Dermis blood vessel endothelial cell (primary cell): ENCODE data around the gene TBC1D22A. TPM values are rescaled to one million over a fixed set of nuclear protein-coding genes. Genes with fewer than 3 reads are reported as not detected.

Experiments used
- DNase-seq: peaks from one replicate; pipeline ENCODE4 v3.0.0; 2010
- total RNA-seq: library from RNA; depleted of rRNA; stranded (reverse); fragments of >200 nt; gene quantifications from 2 replicates; pipeline ENCODE4 v1.2.3, GENCODE V29; 2014

The TBC1D22A gene
- total RNA-seq, 1 donor from 2014 or later, result 19.4 TPM

- no peak for DNase-seq
These were observed 174.0 kb downstream of the TBC1D22A start for GRCh38 chr22:46936378-46936903.

DNA sequence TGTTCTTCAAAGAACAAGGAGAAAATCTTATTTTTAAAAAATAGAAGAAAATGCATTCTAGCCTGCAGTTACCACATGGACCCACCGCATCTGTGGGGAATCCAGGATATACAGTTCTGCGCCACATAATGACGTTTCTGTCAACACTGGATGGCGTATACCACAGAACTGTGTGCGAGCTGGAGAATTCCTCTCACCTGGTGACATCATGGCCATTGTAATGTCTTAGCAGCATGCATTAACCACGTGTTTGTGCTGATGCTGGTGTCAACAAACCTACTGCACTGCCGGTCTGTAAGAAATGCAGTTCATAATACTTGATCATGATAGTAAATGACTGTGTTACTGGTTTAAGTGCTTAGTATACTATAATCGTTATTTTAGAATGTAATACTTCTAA lies 174.7 kb downstream of the TBC1D22A start:
- DNase-seq, result no peak

DNA sequence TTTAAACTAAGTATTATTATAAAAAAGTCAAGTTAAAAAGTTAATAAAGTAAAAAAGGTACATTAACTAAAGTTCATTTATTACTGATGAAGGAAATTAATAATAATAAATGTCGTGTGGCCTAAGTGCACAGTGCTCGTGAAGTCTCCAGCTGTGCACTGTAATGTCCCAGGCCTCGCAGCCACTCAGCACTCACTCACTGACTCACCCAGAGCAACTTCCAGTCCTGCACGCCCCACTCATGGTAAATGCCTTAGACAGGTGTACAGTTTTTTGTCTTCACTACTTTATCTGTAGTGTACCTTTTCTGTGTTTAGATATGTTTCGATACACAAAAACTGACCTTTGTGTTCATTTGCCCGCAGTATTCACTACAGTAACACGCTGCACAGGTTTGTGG lies 175.5 kb downstream of the TBC1D22A start:
- DNase-seq, result no peak

GRCh38 chr22:46941968-46942798 lies 179.7 kb downstream of the TBC1D22A start:
- peak; percentile 66 for DNase-seq

GRCh38 chr22:46942799-46943785 lies 180.6 kb downstream of the TBC1D22A start:
- peak; percentile 80 for DNase-seq

GRCh38 chr22:46945481-46945880 lies 183.0 kb downstream of the TBC1D22A start:
- DNase-seq, result no peak

DNA sequence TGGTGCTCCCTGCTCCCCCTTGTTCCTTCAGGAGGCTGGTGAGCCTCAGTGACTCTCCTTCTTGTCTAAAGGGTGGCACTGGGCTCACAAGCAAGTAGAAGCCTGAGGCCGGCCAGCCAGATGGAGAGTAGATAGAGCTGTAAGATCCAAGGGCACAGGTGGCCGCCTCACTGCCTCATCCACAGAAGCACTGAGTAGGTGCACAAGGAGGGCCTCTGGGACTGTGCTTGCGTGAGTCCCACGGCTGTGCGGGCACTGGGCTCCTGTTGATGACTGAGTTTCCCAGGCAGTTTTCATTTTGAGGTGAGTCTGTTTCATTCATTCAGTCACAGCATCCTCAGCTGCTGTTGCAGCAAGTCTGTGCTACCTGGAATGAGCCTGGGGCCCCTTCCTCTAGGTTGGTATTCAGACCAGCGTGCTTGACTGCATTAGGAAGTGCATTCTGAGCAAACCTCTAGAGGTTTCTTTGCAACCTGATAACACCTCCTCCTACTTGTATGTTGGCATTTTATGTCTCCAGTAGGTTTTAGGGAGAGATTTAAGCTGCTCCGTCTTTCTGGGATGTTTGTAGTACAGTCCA lies 184.0 kb downstream of the TBC1D22A start:
- no peak for DNase-seq

GRCh38 chr22:46947516-46948257 lies 185.2 kb downstream of the TBC1D22A start:
- DNase-seq, result no peak

GRCh38 chr22:46948411-46949144 lies 186.1 kb downstream of the TBC1D22A start:
- no peak for DNase-seq

- no peak for DNase-seq
These were observed 188.9 kb downstream of the TBC1D22A start for GRCh38 chr22:46951350-46951749.

DNA sequence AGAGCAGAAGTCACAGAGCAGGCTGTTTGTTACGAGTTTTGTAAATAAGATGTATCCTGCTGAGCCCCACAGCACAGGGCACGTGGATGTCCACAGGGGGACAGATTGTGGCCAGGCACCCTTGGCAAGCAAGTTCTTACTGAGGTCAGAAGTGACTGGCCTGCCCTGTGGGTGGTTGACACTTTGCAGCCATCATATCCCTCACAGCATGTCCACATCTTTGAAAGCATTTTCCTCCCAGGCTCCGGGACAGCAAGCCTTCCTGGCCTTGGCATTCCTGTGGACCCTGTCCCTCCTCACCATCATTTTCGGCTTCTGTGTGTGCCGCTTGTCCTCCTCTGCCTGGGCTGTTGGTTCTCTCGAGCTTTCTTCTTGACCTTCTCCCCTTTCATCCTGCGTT lies 189.5 kb downstream of the TBC1D22A start:
- no peak for DNase-seq

DNA sequence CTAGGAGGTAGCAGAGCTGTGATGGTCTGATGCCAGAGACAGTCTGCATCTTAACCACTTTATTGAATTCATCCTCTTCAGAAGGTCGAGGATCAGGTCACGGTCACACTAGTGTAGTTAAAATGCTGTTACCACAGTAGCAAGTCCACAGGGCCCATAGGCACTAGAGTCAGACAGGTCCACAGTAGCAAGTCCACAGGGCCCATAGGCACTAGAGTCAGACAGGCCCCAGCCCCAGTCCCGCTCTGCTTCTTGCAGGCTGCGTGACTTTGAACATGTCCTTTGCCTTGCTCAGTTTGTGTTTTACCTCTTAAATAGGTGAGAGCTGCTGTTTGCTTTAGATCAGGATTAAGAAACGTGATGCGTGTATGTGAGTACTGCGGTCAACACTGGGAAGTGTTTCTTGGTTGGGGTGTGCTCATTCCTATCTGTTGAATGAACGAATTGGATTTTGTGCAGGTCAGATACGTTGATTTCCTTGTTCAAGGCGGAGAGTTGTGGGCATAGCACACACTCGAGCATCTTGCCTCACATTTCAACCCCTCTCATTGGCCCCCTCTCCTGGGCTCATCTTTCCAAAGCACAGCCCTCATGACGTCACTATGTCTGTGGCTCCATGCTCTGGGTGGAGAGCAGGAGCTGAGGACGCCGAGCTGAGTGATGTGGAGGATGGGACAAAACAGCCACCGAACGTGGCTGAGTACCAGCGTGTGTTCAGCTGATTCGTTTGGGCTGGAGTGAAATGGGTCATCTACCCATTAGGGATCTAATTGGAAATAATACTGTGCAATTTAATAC lies 191.7 kb downstream of the TBC1D22A start:
- DNase-seq, result no peak

DNA sequence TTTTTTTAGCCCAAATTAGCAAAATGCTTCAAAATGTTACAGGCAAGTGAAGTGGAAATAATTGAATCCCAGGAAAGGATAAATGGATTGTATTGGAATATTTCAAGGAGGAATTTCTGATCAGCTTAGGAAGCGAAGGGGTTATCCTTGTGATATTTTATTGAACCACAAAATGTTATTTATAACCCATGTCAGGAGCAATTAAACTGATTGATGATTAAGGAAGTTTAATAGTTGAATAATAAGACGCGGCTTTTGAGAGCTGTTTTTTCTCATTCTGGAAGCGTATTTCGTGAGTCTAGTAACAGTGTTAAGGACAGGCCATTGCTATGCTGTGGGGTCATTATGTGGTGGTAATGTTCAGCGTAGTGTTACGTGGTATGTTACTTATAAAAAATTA lies 192.3 kb downstream of the TBC1D22A start:
- no peak for DNase-seq

- no peak for DNase-seq
These were observed 194.2 kb downstream of the TBC1D22A start for GRCh38 chr22:46956498-46957215.

DNA sequence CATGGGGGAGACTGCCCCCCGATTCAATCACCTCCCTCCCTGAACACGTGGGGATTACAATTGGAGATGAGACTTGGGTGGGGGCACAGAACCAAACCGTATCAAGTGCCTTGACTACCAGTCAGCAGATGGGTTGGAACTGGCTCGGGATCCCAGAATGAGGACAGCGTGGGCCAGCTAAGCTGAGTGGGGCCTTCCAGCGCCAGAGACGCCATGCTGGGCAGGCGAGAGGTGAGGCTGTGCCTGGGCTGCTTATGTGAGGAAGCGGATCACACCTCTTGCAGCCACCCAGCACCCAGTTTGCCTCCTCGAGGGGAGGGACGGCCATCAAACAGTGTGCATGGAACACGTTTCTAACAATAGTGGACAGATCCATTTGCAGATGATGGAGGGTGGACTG lies 195.1 kb downstream of the TBC1D22A start:
- no peak for DNase-seq

- no peak for DNase-seq
These were observed 195.7 kb downstream of the TBC1D22A start for GRCh38 chr22:46958191-46958590.

DNA sequence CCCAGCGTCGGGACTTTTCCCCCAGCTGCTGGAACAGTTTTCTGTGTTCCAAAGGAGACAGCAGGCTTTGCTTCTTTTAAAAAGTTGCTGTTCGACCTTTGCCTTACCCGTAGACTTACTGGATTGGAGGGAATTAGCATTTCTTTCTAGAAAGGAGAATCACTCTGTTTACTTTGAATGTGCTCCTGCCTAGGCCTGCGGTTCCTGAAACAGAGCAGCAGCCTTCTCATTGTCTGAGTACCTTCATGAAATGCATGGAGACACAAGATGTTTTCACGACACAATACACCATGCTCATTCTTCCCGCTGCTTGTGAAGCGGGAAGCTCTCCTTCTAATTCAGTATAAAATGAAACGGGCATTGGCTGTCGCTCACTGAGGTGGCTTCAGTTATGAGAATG lies 196.2 kb downstream of the TBC1D22A start:
- no peak for DNase-seq

DNA sequence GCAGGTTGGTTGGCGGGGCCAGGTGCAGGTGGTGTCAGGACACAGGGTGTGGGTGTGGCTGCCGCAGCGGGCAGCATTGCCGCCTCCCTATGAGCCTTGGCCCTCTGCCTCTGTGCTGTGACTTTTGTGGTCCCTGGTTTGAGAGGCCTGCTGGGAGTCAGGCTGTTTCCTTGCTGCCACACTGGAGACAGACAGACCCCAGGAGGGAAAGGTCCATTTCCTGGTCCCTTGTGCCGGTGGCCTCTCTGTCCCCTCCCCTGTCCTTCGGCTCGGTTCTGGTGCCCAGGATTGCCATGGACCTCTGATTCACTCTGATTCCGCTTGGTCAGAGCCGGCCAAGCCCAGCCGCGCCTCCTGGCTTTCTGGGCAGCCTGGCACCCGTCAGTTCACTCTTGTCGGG lies 196.9 kb downstream of the TBC1D22A start:
- no peak for DNase-seq

GRCh38 chr22:46961591-46962295 lies 199.3 kb downstream of the TBC1D22A start:
- DNase-seq, result no peak
